ENCODE data around the gene HNF4A.

HNF4A gene

DNA sequence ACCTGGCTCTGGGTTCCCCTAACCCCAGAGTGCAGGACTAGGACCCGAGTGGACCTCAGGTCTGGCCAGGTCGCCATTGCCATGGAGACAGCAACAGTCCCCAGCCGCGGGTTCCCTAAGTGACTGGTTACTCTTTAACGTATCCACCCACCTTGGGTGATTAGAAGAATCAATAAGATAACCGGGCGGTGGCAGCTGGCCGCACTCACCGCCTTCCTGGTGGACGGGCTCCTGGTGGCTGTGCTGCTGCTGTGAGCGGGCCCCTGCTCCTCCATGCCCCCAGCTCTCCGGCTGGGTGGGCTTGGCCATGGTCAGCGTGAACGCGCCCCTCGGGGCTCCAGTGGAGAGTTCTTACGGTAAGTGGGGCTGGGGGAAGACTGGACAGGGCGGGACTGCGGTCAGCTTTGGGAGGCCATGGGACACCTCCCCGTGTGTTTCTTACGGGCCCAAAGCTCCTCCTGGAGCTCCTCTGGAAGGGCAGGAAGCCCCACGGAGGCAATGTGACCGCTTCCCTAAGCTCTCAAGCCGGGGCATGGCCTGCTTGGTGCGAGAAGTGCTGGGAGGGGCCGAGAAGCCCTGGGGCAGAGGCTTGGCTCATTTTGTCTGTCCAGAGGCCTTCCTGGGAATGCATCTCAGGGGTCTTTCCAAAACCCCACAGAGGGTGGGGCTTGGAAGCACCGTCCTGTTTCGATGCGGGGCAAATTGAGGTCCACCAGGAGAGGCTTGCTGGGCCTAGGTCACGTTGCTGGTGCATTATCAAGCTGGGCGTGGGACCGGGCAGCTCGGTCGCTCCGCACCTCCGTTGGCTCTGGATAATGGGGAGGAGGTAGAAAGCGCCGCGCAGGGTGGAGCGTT lies at the start of gene HNF4A:
Gene HNF4A (plus strand): TSS at position 202 of the 855 bp plus-strand sequence. CDS start 106 bp downstream, at position 308.
- TF ChIP-seq, protein P1, sequence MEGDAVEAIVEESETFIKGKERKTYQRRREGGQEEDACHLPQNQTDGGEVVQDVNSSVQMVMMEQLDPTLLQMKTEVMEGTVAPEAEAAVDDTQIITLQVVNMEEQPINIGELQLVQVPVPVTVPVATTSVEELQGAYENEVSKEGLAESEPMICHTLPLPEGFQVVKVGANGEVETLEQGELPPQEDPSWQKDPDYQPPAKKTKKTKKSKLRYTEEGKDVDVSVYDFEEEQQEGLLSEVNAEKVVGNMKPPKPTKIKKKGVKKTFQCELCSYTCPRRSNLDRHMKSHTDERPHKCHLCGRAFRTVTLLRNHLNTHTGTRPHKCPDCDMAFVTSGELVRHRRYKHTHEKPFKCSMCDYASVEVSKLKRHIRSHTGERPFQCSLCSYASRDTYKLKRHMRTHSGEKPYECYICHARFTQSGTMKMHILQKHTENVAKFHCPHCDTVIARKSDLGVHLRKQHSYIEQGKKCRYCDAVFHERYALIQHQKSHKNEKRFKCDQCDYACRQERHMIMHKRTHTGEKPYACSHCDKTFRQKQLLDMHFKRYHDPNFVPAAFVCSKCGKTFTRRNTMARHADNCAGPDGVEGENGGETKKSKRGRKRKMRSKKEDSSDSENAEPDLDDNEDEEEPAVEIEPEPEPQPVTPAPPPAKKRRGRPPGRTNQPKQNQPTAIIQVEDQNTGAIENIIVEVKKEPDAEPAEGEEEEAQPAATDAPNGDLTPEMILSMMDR (IDR thresholded peaks at IDR 0.05; ENCODE audit: extremely low read depth, missing control alignments): no peak
- DNase-seq (ENCODE audit: low spot score): no peak

DNA sequence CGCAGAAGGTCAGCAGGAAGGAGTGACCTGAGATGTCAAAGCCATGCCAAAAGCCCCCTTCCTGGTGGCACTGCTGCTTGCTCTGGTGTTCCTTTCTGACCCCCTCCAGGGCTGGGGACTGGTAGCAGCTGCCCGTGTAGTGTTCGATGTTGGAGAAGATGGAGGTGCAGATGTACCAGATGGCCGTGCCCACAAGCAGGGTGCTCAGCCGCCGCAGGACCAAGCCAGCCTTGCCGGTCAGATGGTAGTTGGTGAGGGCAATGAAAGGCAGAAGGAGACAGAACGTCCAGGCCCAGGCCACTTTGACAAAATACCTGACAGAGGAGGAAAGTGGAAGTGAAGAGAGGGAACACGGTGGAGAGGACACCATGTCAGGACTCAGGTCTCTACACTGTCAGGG lies 48.6 kb upstream of the HNF4A start:
- TF ChIP-seq, protein P1 (IDR thresholded peaks at IDR 0.05; ENCODE audit: extremely low read depth, missing control alignments): no peak
- no peak for DNase-seq (ENCODE audit: low spot score)

DNA sequence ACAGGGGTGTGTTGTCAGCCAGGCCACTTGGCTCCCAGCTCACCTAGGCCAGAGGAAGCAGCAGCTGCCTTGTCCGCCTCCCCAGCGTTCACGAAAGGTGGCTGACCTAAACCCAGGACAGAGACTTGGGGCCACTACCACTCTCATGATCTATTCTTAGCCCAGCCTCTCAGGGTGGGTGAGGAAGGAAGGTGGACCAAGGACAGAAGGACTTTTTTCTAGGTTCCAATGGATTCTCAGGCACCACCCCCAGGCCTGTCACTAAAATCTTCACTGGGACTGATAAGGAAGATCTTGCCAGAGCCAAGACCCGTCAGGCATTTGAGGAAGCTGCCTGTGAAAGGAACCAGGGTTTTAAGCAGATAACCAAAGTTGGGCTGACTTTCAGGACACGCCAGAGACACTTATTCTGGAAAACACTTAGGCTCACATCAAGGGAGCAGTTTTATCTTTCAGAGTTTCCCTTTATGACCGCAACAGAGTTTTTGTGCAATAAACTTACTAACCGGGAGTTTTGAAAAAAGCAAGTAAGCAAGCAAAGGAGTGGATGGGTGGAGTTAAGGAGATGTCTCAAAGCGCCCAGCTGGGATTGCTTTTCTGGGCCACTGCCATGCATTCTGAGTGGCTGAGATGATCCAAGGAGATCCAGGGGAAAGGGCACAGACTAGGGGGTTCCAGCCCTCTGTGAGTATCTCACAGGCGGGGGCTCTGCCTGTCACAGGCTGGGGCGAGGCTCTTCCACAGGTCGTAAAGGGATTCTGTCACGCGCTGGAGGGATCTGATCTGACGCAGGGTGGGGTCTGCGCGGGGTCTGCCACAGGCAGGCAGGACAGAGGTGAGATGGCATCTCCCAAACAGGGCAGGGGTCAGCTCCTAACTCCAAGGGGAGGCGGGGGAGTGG lies 45.5 kb upstream of the HNF4A start:
- TF ChIP-seq, protein P1 (IDR thresholded peaks at IDR 0.05; ENCODE audit: extremely low read depth, missing control alignments): no peak
- DNase-seq (ENCODE audit: low spot score): no peak

DNA sequence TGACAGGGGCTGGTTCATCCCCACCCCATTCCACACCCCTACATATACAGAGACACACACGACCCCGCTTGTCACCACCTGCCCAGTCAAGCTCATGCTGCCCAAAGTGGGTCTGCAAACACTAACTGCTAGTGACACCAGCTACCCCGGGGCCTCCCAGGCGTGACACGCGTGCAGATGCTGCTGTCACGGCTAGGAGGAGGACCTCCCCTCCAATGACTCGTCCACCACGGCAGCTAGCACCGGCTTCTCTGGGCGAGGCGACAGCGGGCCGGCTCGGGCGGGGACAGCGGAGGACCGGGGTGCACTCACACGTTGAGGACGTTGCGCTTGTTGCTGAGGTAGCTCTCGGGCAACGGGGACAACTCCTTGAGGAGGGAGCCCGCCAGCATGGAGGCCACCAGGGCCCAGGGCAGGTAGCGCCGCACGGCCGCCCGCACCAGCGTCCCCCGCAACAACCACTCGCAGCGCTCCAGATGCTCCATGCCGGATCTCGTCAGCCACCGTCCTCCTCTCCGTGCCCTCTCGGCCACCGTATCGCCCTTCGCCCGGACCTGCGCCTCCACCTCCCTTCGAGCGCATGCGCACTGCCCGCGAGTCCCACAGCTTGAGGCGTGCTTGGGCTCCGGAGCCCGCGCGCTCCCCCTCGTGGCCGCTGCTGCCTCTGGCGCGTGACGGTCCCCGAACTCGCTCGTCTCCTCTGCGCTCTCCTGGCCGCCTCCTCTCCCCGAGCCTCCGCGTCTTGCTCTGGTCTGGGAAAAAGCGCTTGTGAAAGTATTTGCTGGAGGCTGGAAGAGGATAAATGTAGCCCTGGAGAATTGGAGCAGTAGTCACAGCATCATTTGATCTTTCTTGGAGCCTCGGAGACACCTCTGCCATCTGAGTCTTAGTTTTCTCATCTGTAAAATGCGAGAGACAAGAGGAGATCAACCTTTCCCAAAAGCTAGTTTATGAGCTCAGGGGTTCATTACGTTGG lies 44.5 kb upstream of the HNF4A start, which contains the start of gene FITM2:
Gene FITM2 (minus strand): TSS at position 539 of the 976 bp plus-strand sequence. CDS start 54 bp downstream, at position 485.
- peak; percentile 99 for DNase-seq (ENCODE audit: low spot score)
- TF ChIP-seq, protein P1 (IDR thresholded peaks at IDR 0.05; ENCODE audit: extremely low read depth, missing control alignments): peak; percentile 90

DNA sequence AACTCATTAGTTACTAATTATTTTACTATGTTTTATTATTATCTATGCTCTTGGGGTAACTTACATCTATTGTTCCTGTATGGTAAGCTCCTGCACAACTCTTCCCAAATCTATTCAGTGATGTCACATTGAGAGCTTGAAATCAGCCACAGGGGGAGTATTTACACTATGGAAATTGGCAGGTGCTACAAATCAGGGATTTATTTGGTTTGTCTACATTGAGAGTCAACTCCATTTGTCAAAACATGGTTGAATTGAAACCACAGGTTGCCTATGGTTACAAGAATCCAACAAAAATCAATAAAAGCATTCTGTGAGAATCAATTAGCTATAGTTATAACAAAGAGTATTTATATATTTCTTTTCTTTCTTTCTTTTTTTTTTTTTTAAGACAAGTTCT lies 40.6 kb upstream of the HNF4A start:
- DNase-seq (ENCODE audit: low spot score): no peak
- TF ChIP-seq, protein P1 (IDR thresholded peaks at IDR 0.05; ENCODE audit: extremely low read depth, missing control alignments): no peak

DNA sequence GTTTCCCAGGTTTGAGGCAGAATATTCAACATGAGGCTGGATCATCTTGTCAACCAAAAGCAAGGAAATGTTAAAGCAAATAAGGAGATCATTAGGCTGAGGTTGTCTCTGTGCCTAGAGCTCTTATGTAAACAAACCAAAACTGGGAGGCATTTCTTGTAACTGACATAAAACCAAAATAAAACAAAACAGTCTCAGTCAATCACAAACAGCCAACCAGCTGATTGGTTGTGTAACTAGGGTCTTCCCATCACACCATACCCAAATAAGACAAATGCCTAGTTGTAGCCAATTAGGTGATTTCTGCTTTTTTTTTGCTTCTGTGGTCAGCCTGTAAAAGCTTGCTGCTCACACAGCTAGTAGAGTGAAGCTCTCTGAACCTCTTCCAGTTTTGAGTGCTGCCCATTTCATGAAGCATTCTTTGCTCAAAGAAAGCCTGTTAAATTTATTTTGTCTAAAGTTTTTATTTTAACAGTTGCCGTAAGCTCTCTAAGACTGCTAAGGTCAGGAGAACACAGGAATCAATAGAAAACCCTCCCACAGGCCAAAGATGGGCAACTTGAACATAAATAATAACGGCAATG lies 35.6 kb upstream of the HNF4A start:
- TF ChIP-seq, protein P1 (IDR thresholded peaks at IDR 0.05; ENCODE audit: extremely low read depth, missing control alignments): no peak
- DNase-seq (ENCODE audit: low spot score): no peak
